IPS-NIHi11 (cell line): Measurements from ENCODE around the gene SUN5.

ENCODE experiments used
- DNase-seq: peaks from one replicate; pipeline ENCODE4 v3.0.0; 2012; ENCODE audit warnings: mixed read lengths, low spot score

Gene SUN5

GRCh38 chr20:32995802-32996201 lies 8.4 kb downstream of the SUN5 start:
- peak; percentile 68 for DNase-seq

- no peak for DNase-seq
Observed at GRCh38 chr20:32993496-32994050, 10.7 kb downstream of the SUN5 start.

GRCh38 chr20:32991792-32992641 lies 12.2 kb downstream of the SUN5 start:
- no peak for DNase-seq

GRCh38 chr20:32991383-32991782 lies 12.8 kb downstream of the SUN5 start:
- DNase-seq: no peak

DNA sequence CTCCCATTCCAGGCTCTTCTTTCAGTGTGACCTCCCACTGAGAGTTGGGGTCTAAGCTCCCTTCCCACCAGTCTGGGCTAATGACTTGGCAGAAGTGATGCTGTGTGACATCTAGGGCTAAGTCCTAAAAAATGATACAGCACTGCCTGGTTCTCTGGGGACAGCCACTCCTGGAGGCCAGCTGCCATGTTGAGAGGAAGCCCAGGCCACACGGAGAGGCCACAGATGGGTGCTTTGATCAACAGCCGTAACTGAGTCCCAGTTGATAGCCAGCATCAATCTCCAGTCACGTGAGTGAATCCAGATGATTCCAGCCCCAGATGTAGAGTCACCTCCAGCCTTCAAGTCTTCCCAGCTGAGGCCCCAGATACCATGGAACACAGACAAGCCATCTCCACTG lies 13.8 kb downstream of the SUN5 start:
- DNase-seq: no peak

DNA sequence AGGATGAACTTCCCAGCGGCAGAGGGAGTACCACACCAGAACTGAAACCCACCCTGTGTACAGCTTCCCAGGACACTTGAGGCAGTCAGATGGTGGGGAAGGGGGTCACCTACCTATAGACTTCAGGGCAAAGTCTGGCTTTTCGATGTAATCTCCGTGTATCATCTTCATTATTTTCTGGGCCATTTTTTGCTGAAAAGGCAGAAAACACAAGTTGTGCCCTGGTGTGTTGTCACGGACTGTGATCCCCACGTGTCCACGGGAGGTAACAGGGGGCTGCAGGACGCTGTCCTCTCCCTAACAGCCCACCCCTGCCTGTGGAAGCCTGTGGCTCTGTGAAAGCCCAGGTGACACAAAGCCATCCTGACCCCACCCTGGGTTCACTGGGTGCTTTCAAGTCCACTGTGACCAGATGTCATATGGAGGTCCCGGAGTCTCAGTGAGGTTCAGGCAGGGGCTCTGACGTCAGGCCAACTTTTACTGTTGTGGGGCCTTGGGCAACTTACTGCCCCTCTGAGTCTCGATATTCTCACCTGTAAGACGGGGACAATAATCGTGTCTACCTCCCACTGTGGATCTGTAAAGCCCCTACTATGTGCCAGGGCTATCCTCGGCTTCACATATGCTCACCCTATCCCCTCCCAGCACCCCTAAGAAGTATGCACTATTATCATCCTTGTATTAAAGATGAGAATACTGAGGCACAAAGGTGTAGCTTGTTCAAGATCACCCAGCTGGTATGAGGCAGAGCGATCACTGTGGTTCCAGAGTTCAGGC lies 14.5 kb downstream of the SUN5 start:
- no peak for DNase-seq

GRCh38 chr20:32988008-32988407 lies 16.2 kb downstream of the SUN5 start:
- no peak for DNase-seq

GRCh38 chr20:32987044-32987825 lies 17.0 kb downstream of the SUN5 start:
- no peak for DNase-seq

- no peak for DNase-seq
Observed at GRCh38 chr20:32986331-32986966, 17.8 kb downstream of the SUN5 start.

GRCh38 chr20:32985596-32985995 lies 18.6 kb downstream of the SUN5 start:
- no peak for DNase-seq

DNA sequence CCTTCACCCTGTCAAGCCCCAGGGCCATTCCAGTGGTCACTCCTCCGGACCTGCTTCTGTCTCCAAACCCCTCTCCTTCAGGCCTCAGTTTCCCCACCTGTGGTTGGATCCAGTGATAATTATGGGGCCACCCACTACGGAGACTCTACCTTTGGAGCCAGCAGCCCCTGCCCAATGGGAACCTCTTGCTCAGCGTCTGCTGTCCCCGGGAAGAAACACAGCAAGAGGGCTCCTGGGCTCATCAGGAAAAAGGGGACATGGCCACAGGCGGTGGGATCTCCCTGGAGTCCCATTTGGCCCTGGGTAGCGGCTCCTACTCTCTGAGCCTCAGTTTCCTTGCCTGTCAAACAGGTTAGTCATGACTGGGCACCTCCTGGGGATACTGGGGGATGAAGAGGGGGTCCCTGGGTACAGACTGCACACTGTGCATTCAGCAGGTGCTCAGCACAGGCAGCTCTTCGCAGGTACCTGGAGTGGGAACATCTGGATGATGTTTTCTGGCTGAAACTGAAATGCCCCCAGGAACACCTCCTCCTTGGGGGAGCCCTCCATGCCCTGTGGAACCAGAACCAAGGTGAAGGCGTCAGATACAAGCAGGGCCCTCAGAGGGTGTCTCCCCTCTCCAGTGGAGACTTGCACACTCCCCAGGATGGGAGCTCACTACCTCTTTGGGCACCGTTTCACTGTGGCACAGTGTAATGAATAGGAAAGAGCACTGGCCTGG lies 19.4 kb downstream of the SUN5 start:
- no peak for DNase-seq

DNA sequence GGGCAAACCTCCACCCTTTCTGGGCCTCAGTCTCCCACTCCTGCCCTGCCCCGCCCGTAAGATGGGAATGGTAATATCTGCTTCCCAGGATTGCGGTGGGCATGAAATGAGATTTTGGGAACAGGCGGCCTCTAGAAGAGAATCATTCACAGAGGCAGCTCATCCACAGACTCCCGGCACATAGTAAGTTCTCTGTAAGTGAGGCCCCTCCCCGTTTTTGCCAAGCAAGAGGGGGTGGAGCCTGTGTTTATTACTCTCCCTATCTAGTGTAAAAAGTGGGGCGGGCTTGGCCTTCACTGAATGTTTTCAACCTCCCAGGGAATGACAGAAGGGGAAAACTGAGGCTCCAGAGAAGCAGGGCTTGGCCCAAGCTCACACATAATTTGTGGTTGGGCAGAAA lies 20.0 kb downstream of the SUN5 start:
- peak; percentile 46 for DNase-seq

- no peak for DNase-seq
Observed at GRCh38 chr20:32983459-32984112, 20.6 kb downstream of the SUN5 start.

- peak; percentile 46 for DNase-seq
Observed at GRCh38 chr20:32982617-32983458, 21.4 kb downstream of the SUN5 start.

GRCh38 chr20:32980990-32981389 lies 23.2 kb downstream of the SUN5 start:
- no peak for DNase-seq

- DNase-seq: no peak
Observed at GRCh38 chr20:32980131-32980941, 23.9 kb downstream of the SUN5 start.

GRCh38 chr20:32979201-32979998 lies 24.8 kb downstream of the SUN5 start:
- DNase-seq: no peak

- no peak for DNase-seq
Observed at GRCh38 chr20:32978009-32978335, 26.3 kb downstream of the SUN5 start.
